PFSK-1 (cell line): ENCODE results near the gene PTPRN2.

ENCODE experiments used
- REST ChIP-seq, 2 experiments: IDR thresholded peaks; 2 replicates each; pipeline versions ENCODE4 v1.6.1 to v1.8.0; 2011 to 2012; ENCODE audit warnings: low read depth in 2 of 2, low read length in 2 of 2, control low read depth in 1 of 2, inconsistent platforms in 1 of 2, mild to moderate bottlenecking in 1 of 2, moderate library complexity in 1 of 2; ENCODE audit not compliant: insufficient read depth in 1 of 2
- SIN3A ChIP-seq: IDR thresholded peaks from 2 replicates; pipeline ENCODE4 v1.6.1; 2012; ENCODE audit warnings: mild to moderate bottlenecking, low read length, moderate library complexity, borderline replicate concordance; ENCODE audit not compliant: insufficient read depth

GRCh38 chr7:157789942-157790341, 797.7 kb downstream of the PTPRN2 start:
- TF ChIP-seq SIN3A (no peak), REST (IDR thresholded peaks at IDR 0.05; ENCODE audit: insufficient read depth in 1 of 2, low read depth in 2 of 2, low read length in 2 of 2) (no peak)
